ENCODE measurements around the gene ASB18. TPM values are rescaled to one million over a fixed set of nuclear protein-coding genes. Genes with fewer than 3 reads are reported as not detected.

The ASB18 gene
- total RNA-seq, 1 donor from 2014 or later: not detected

GRCh38 chr2:236161531-236161930 lies 102.7 kb downstream of the ASB18 start:
- peaks cover 40% of the 10 kb centered on the region for H3K27me3 Mint-ChIP-seq (ENCODE audit: unreplicated experiment)
- peaks cover 4% of the 10 kb centered on the region for H3K36me3 Mint-ChIP-seq (ENCODE audit: low read depth, unreplicated experiment)
- peaks cover 14% of the 10 kb centered on the region for H3K4me1 Mint-ChIP-seq (ENCODE audit: unreplicated experiment)
- H3K27ac Mint-ChIP-seq (ENCODE audit: unreplicated experiment): no peak overlapping the region
- no peaks in the 10 kb centered on the region for H3K9me3 Mint-ChIP-seq (ENCODE audit: unreplicated experiment)
- DNase-seq (ENCODE audit: low spot score): no peak
- no peak for TF ChIP-seq CTCF (IDR thresholded peaks at IDR 0.05; ENCODE audit: unreplicated experiment)
- no peak overlapping the region for H3K4me3 Mint-ChIP-seq (ENCODE audit: unreplicated experiment)

GRCh38 chr2:236161082-236161462 lies 103.1 kb downstream of the ASB18 start:
- DNase-seq (ENCODE audit: low spot score): no peak
- TF ChIP-seq CTCF (IDR thresholded peaks at IDR 0.05; ENCODE audit: unreplicated experiment): no peak
- Mint-ChIP-seq H3K36me3 (ENCODE audit: low read depth, unreplicated experiment) (peaks cover 4% of the 10 kb centered on the region), H3K27ac (ENCODE audit: unreplicated experiment) (no peak overlapping the region), H3K27me3 (ENCODE audit: unreplicated experiment) (peaks cover 37% of the 10 kb centered on the region), H3K4me3 (ENCODE audit: unreplicated experiment) (no peak overlapping the region), H3K9me3 (ENCODE audit: unreplicated experiment) (no peaks in the 10 kb centered on the region), H3K4me1 (ENCODE audit: unreplicated experiment) (peaks cover 10% of the 10 kb centered on the region)

- Mint-ChIP-seq H3K36me3 (ENCODE audit: low read depth, unreplicated experiment) (peaks cover 4% of the 10 kb centered on the region), H3K4me3 (ENCODE audit: unreplicated experiment) (no peak overlapping the region)
Observed at GRCh38 chr2:236160366-236161081, 103.7 kb downstream of the ASB18 start.

GRCh38 chr2:236159778-236160170 lies 104.4 kb downstream of the ASB18 start:
- no peak for DNase-seq (ENCODE audit: low spot score)
- TF ChIP-seq CTCF (IDR thresholded peaks at IDR 0.05; ENCODE audit: unreplicated experiment): no peak
- H3K4me3 Mint-ChIP-seq (ENCODE audit: unreplicated experiment): no peak overlapping the region
- no peaks in the 10 kb centered on the region for H3K9me3 Mint-ChIP-seq (ENCODE audit: unreplicated experiment)
- no peak overlapping the region for H3K27ac Mint-ChIP-seq (ENCODE audit: unreplicated experiment)
- H3K27me3 Mint-ChIP-seq (ENCODE audit: unreplicated experiment): peaks cover 28% of the 10 kb centered on the region
- peaks cover 4% of the 10 kb centered on the region for H3K36me3 Mint-ChIP-seq (ENCODE audit: low read depth, unreplicated experiment)
- H3K4me1 Mint-ChIP-seq (ENCODE audit: unreplicated experiment): peaks cover 3% of the 10 kb centered on the region

More at GRCh38 chr2:236160366-236161081, 103.7 kb downstream of the ASB18 start:
- Mint-ChIP-seq H3K9me3 (ENCODE audit: unreplicated experiment) (no peaks in the 10 kb centered on the region), H3K27ac (ENCODE audit: unreplicated experiment) (no peak overlapping the region), H3K27me3 (ENCODE audit: unreplicated experiment) (peaks cover 32% of the 10 kb centered on the region), H3K4me1 (ENCODE audit: unreplicated experiment) (peaks cover 9% of the 10 kb centered on the region)
- DNase-seq (ENCODE audit: low spot score): no peak
- no peak for TF ChIP-seq CTCF (IDR thresholded peaks at IDR 0.05; ENCODE audit: unreplicated experiment)

- Mint-ChIP-seq H3K36me3 (ENCODE audit: low read depth, unreplicated experiment) (peaks cover 4% of the 10 kb centered on the region), H3K4me3 (ENCODE audit: unreplicated experiment) (no peak overlapping the region), H3K27ac (ENCODE audit: unreplicated experiment) (no peak overlapping the region), H3K9me3 (ENCODE audit: unreplicated experiment) (no peaks in the 10 kb centered on the region), H3K4me1 (ENCODE audit: unreplicated experiment) (peaks cover 2% of the 10 kb centered on the region), H3K27me3 (ENCODE audit: unreplicated experiment) (peaks cover 27% of the 10 kb centered on the region)
- TF ChIP-seq CTCF (IDR thresholded peaks at IDR 0.05; ENCODE audit: unreplicated experiment): no peak
- DNase-seq (ENCODE audit: low spot score): no peak
Observed at GRCh38 chr2:236158969-236159777, 105.0 kb downstream of the ASB18 start.

Data from endothelial cell (in vitro differentiated cells).